IPS-18a (cell line): ENCODE results near the gene CKS1B.

Experiments used
- H3K27ac ChIP-seq: one replicate; pipeline ENCODE4 v1.5.1; 2013; ENCODE audit warnings: low read length
- H3K27me3 ChIP-seq: one replicate; pipeline ENCODE4 v1.6.1; 2013; ENCODE audit warnings: mild to moderate bottlenecking, low read length; ENCODE audit not compliant: control insufficient read depth, insufficient read depth
- H3K36me3 ChIP-seq: one replicate; pipeline ENCODE4 v1.6.1; 2013; ENCODE audit warnings: low read depth, low read length; ENCODE audit not compliant: control insufficient read depth
- H3K4me1 ChIP-seq: one replicate; pipeline ENCODE4 v1.6.1; 2013; ENCODE audit warnings: low read depth, low read length; ENCODE audit not compliant: control insufficient read depth
- H3K4me3 ChIP-seq: one replicate; pipeline ENCODE4 v1.5.1; 2013; ENCODE audit warnings: low read length
- H3K9ac ChIP-seq: one replicate; pipeline ENCODE4 v1.6.1; 2013; ENCODE audit warnings: mild to moderate bottlenecking, low read length, moderate library complexity
- H3K9me3 ChIP-seq: one replicate; pipeline ENCODE4 v1.6.1; 2013; ENCODE audit warnings: low read depth, low read length; ENCODE audit not compliant: control insufficient read depth

Gene CKS1B

GRCh38 chr1:155009221-155009711 is 34.8 kb downstream of the CKS1B start:
- H3K4me3 ChIP-seq: no peak overlapping the region
- no peaks in the 10 kb centered on the region for H3K36me3 ChIP-seq
- H3K27me3 ChIP-seq: no peaks in the 10 kb centered on the region
- H3K27ac ChIP-seq: no peak overlapping the region
- H3K4me1 ChIP-seq: peaks cover 37% of the 10 kb centered on the region
- H3K9me3 ChIP-seq: no peaks in the 10 kb centered on the region
- no peak overlapping the region for H3K9ac ChIP-seq

- Histone ChIP-seq H3K9ac (no peak overlapping the region), H3K27ac (no peak overlapping the region), H3K27me3 (no peaks in the 10 kb centered on the region), H3K4me1 (peaks cover 32% of the 10 kb centered on the region), H3K9me3 (no peaks in the 10 kb centered on the region), H3K4me3 (no peak overlapping the region), H3K36me3 (peaks cover 3% of the 10 kb centered on the region)
These were observed 35.3 kb downstream of the CKS1B start for GRCh38 chr1:155009742-155010141.

- Histone ChIP-seq H3K27me3 (no peaks in the 10 kb centered on the region), H3K36me3 (peaks cover 6% of the 10 kb centered on the region), H3K9ac (no peak overlapping the region), H3K9me3 (no peaks in the 10 kb centered on the region), H3K4me1 (peaks cover 27% of the 10 kb centered on the region), H3K27ac (no peak overlapping the region), H3K4me3 (no peak overlapping the region)
These were observed 35.9 kb downstream of the CKS1B start for GRCh38 chr1:155010211-155010918.

GRCh38 chr1:155011004-155011416 is 36.5 kb downstream of the CKS1B start:
- Histone ChIP-seq H3K36me3 (peaks cover 10% of the 10 kb centered on the region), H3K27me3 (no peaks in the 10 kb centered on the region), H3K27ac (no peak overlapping the region), H3K4me3 (no peak overlapping the region), H3K9ac (no peak overlapping the region), H3K4me1 (peaks cover 27% of the 10 kb centered on the region), H3K9me3 (no peaks in the 10 kb centered on the region)

GRCh38 chr1:155011437-155012025 is 37.0 kb downstream of the CKS1B start:
- Histone ChIP-seq H3K36me3 (peaks cover 10% of the 10 kb centered on the region), H3K27me3 (no peaks in the 10 kb centered on the region)

GRCh38 chr1:155012026-155012546 is 37.6 kb downstream of the CKS1B start:
- Histone ChIP-seq H3K27me3 (no peaks in the 10 kb centered on the region), H3K9me3 (no peaks in the 10 kb centered on the region), H3K4me1 (peaks cover 32% of the 10 kb centered on the region), H3K4me3 (peak overlapping the region; percentile 42), H3K36me3 (peaks cover 10% of the 10 kb centered on the region), H3K27ac (peak overlapping the region; percentile 63), H3K9ac (no peak overlapping the region)

More at GRCh38 chr1:155011437-155012025, 37.0 kb downstream of the CKS1B start:
- Histone ChIP-seq H3K4me3 (no peak overlapping the region), H3K9me3 (no peaks in the 10 kb centered on the region), H3K9ac (no peak overlapping the region), H3K4me1 (peaks cover 28% of the 10 kb centered on the region), H3K27ac (no peak overlapping the region)

GRCh38 chr1:155012776-155013602 is 38.5 kb downstream of the CKS1B start:
- Histone ChIP-seq H3K4me1 (peaks cover 35% of the 10 kb centered on the region), H3K9me3 (no peaks in the 10 kb centered on the region), H3K4me3 (no peak overlapping the region), H3K27ac (no peak overlapping the region), H3K27me3 (no peaks in the 10 kb centered on the region), H3K9ac (no peak overlapping the region), H3K36me3 (peaks cover 10% of the 10 kb centered on the region)

GRCh38 chr1:155013632-155014031 is 39.2 kb downstream of the CKS1B start:
- Histone ChIP-seq H3K27me3 (no peaks in the 10 kb centered on the region), H3K36me3 (peaks cover 10% of the 10 kb centered on the region), H3K4me1 (peaks cover 31% of the 10 kb centered on the region), H3K27ac (no peak overlapping the region), H3K9ac (no peak overlapping the region), H3K9me3 (no peaks in the 10 kb centered on the region), H3K4me3 (no peak overlapping the region)

GRCh38 chr1:155014709-155015508 is 40.4 kb downstream of the CKS1B start:
- Histone ChIP-seq H3K4me1 (peaks cover 25% of the 10 kb centered on the region), H3K9me3 (no peaks in the 10 kb centered on the region), H3K27ac (no peak overlapping the region), H3K9ac (no peak overlapping the region), H3K36me3 (peaks cover 10% of the 10 kb centered on the region), H3K4me3 (no peak overlapping the region), H3K27me3 (no peaks in the 10 kb centered on the region)

- Histone ChIP-seq H3K9me3 (no peaks in the 10 kb centered on the region), H3K4me1 (peaks cover 25% of the 10 kb centered on the region), H3K36me3 (peaks cover 10% of the 10 kb centered on the region), H3K27ac (no peak overlapping the region), H3K9ac (no peak overlapping the region), H3K27me3 (no peaks in the 10 kb centered on the region), H3K4me3 (no peak overlapping the region)
These were observed 41.2 kb downstream of the CKS1B start for GRCh38 chr1:155015527-155016230.
